ENCODE measurements around the gene HOXD11.

HOXD11 gene

GRCh38 chr2:176109192-176109901, 2.3 kb downstream of the HOXD11 start:
- no peak for DNase-seq

- no peak for DNase-seq
These were observed 2.9 kb downstream of the HOXD11 start for GRCh38 chr2:176109946-176110345.

- DNase-seq = no peak
These were observed 3.6 kb downstream of the HOXD11 start for GRCh38 chr2:176110415-176111308.

GRCh38 chr2:176111309-176111663, 4.2 kb downstream of the HOXD11 start:
- no peak for DNase-seq

GRCh38 chr2:176111846-176112374, 4.8 kb downstream of the HOXD11 start:
- no peak for DNase-seq

GRCh38 chr2:176112375-176113302, 5.6 kb downstream of the HOXD11 start:
- DNase-seq = no peak

- DNase-seq = no peak
These were observed 7.2 kb downstream of the HOXD11 start for GRCh38 chr2:176114120-176114929.

- DNase-seq = no peak
These were observed 8.0 kb downstream of the HOXD11 start for GRCh38 chr2:176114930-176115625.

GRCh38 chr2:176115883-176116813, 9.1 kb downstream of the HOXD11 start, which contains the start of gene HOXD10:
Gene HOXD10 (plus strand): TSS chr2:176116778. CDS start chr2:176116834, 56 bp downstream.
- no peak for DNase-seq

GRCh38 chr2:176117162-176117822, 10.2 kb downstream of the HOXD11 start:
- DNase-seq = no peak

GRCh38 chr2:176117823-176118371, 10.8 kb downstream of the HOXD11 start:
- no peak for DNase-seq

GRCh38 chr2:176118601-176119339, 11.7 kb downstream of the HOXD11 start:
- DNase-seq = no peak

- no peak for DNase-seq
These were observed 13.5 kb downstream of the HOXD11 start for GRCh38 chr2:176120364-176121189.

- no peak for DNase-seq
These were observed 14.3 kb downstream of the HOXD11 start for GRCh38 chr2:176121190-176122051.

GRCh38 chr2:176122052-176122682, 15.1 kb downstream of the HOXD11 start:
- DNase-seq = no peak

Measured in CD4-positive, alpha-beta T cell treated with Interferon alpha-2 for 1 hour (primary cell).